Ovary (tissue), 9 donors: ENCODE results near the gene FHAD1. TPM values are rescaled to one million over a fixed set of nuclear protein-coding genes. Genes with fewer than 3 reads are reported as not detected.

ENCODE experiments used
- DNase-seq, 5 donors: peaks; one replicate each; pipeline ENCODE4 v3.0.0-alpha.2; 2019 to 2020
- H3K27ac ChIP-seq, 2 donors: fragments of 200-600 bp; one replicate each; pipeline versions ENCODE4 v1.5.1 to v1.8.0; 2019 to 2022
- H3K27me3 ChIP-seq: fragments of 200-600 bp; one replicate; pipeline ENCODE4 v1.8.0; 2022
- H3K36me3 ChIP-seq: fragments of 200-600 bp; sonication (generic); one replicate; pipeline ENCODE4 v1.5.1; 2019
- H3K4me1 ChIP-seq: one replicate; pipeline ENCODE4 v1.8.1; 2013; ENCODE audit warnings: mild to moderate bottlenecking, moderate library complexity; ENCODE audit not compliant: insufficient read depth
- H3K4me3 ChIP-seq: fragments of 200-600 bp; sonication (generic); one replicate; pipeline ENCODE4 v1.5.1; 2017
- H3K9me3 ChIP-seq, 2 donors: fragments of 200-600 bp in 1 of 2; sonication (generic) in 1 of 2; one replicate each; pipeline versions ENCODE4 v1.5.1 to v1.8.1; 2013 to 2019; ENCODE audit warnings: mild to moderate bottlenecking in 1 of 2, moderate library complexity in 1 of 2
- EP300 ChIP-seq: sonication (generic); formaldehyde crosslinking; IDR thresholded peaks from one replicate; pipeline ENCODE4 v1.6.1; 2017; ENCODE audit warnings: antibody characterized with exemption
- POLR2A ChIP-seq: fragments of 450-650 bp; IDR thresholded peaks from one replicate; pipeline ENCODE4 v1.6.1; 2017; ENCODE audit warnings: antibody characterized with exemption, mild to moderate bottlenecking, moderate library complexity
- WGBS, 3 donors: extraction: QIAGEN DNeasy Blood & Tissue Kit in 1 of 3; methylation state at CpG; one replicate each; pipeline versions ENCODE4 v1.1.5 to v1.1.7; 2013 to 2017; 5-methylcytosine and 5-hydroxymethylcytosine counted together
- intact Hi-C, 4 donors: fragments of 100-400 bp; cut with DNase I; formaldehyde crosslinking; loops; one replicate each; pipeline versions ENCODE4 v1.11.0 to v1.15.1; 2022 to 2023
- polyA plus RNA-seq, 2 donors: library from polyadenylated mRNA; stranded (reverse); fragments of 200-250 nt in 1 of 2; fragments of 350-450 nt in 1 of 2; fragmentation: Illumina TruSeq in 1 of 2; extraction: RNeasy Lipid Tissue Mini Kit (QIAGEN cat#74804) in 1 of 2; gene quantifications; one replicate each; pipeline ENCODE4 v1.2.3, GENCODE V29; 2013 to 2014
- total RNA-seq, 7 donors: library from RNA; depleted of rRNA in 2 of 7; stranded (reverse); fragments of >200 nt in 2 of 7; fragmentation: NEBNext Ultra II Directional in 3 of 7; extraction: Animal tissue kit (Norgen Biotek cat#: 25700) in 3 of 7; gene quantifications; one replicate each; pipeline versions ENCODE4 v1.1.0 to v1.2.4, GENCODE V29; 2016 to 2023
- TF ChIP-seq, protein P1 (sequence below), 3 donors: fragments of 450-650 bp in 2 of 3; fragments of 200-600 bp in 1 of 3; IDR thresholded peaks; one replicate each; pipeline versions ENCODE4 v1.5.1 to v1.8.0; 2016 to 2022; ENCODE audit warnings: antibody characterized with exemption in 3 of 3, mild to moderate bottlenecking in 1 of 3
- donor health status: DM: no; HTN: no; CAD: no; lungs with moderate emphysema.
- donor health status: DM: no; HTN: no; CAD: no.
- donor health status: Bipolar disorder and iron deficiency.
- donor health status: DM: yes; HTN: yes; CAD: no.
- donor health status: DM: no; HTN: no; CAD: no.
- donor health status: DM: yes; HTN: yes; CAD: no.

The FHAD1 gene
- total and polyA plus RNA-seq, 9 donors = 0.40 to 23.0 (median 1.4) TPM

DNA sequence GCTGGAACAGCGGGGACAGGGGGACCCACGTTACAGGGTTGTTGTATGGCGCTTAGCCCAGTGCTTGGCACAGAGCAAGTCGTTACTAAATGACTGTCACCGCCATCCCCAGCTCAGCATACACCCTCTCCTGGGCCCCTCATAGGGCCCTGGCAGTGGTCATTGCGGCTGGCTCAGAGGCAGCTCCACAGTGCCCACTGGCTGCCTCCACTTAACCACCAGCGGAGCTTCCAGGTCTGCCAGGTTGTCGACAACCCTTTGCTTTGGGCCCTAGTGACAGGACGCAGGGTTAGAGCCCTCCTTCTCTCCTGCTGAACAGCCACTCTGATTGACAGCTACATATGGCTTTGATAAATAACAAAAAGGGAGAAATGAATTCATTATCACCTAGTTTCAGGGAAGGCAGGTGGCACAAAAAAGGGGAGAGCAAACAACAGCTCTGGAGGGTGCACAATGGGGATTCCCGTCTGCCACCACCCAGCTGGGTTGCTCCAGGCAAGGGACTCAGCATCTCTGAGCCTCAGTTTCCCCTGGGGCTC is 167.5 kb downstream of the FHAD1 start:
- Histone ChIP-seq H3K27ac (no peak overlapping the region), H3K27me3 (no peaks in the 10 kb centered on the region), H3K9me3 (no peaks in the 10 kb centered on the region), H3K4me1 (peaks cover 15% of the 10 kb centered on the region), H3K4me3 (no peak overlapping the region), H3K36me3 (no peaks in the 10 kb centered on the region)
- DNase-seq = no peak
- TF ChIP-seq POLR2A = no peak
- WGBS, 3 donors = 93 to 97% (median 93%) methylated on average over 10 of the region's 10 CpGs
- intact Hi-C loops = no loop called here

DNA sequence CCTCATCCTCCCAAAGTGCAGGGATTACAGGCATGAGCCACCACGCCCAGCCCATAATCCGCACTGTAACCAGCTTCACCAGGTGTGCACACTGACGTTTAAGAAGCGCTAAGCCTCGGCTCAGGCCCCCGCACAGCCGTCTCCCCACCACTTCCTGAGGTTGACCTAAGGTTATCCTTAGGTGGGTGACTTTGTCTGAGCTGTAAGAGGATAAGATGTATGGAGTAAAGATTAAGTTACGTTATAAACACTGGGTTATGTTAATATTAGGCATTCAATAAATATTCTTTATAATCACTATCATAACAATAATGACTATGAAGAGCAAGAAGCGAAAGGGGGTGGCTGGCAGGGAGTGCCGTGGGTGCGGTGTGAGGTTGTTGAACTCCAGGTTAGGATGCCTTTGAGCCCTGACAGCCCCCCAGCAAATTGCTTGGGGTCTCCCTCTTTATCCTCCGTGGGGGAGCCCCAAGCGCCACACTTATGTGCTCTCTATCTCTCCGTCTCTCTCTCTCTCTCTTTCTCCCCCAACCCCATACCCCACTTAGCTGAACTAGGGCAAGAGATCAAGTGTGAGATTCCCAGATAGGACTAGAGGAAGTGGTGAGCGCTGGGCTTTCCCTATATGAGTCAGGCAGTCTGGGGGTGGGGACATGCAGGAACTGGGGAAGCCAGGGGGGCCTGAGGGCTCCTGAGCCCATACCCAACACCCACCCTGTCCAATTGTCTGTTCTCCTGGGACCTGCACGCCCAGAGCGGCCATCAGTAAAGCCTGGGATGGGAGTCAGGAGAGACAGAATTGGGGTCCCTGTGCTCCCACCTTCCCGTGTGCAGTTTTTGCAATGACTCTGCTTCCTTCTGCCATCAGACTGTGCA is 170.3 kb downstream of the FHAD1 start:
- no peak for DNase-seq
- Histone ChIP-seq H3K9me3 (no peaks in the 10 kb centered on the region), H3K27ac (no peak overlapping the region), H3K36me3 (no peaks in the 10 kb centered on the region), H3K4me3 (no peak overlapping the region), H3K27me3 (no peaks in the 10 kb centered on the region), H3K4me1 (peaks cover 9% of the 10 kb centered on the region)
- intact Hi-C loops = no loop called here
- no peak for TF ChIP-seq EP300
- TF ChIP-seq POLR2A = no peak
- TF ChIP-seq, protein P1, sequence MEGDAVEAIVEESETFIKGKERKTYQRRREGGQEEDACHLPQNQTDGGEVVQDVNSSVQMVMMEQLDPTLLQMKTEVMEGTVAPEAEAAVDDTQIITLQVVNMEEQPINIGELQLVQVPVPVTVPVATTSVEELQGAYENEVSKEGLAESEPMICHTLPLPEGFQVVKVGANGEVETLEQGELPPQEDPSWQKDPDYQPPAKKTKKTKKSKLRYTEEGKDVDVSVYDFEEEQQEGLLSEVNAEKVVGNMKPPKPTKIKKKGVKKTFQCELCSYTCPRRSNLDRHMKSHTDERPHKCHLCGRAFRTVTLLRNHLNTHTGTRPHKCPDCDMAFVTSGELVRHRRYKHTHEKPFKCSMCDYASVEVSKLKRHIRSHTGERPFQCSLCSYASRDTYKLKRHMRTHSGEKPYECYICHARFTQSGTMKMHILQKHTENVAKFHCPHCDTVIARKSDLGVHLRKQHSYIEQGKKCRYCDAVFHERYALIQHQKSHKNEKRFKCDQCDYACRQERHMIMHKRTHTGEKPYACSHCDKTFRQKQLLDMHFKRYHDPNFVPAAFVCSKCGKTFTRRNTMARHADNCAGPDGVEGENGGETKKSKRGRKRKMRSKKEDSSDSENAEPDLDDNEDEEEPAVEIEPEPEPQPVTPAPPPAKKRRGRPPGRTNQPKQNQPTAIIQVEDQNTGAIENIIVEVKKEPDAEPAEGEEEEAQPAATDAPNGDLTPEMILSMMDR (IDR thresholded peaks at IDR 0.05) = no peak
- WGBS, 3 donors = 87 to 91% (median 89%) methylated on average over 18 of the region's 18 CpGs

DNA sequence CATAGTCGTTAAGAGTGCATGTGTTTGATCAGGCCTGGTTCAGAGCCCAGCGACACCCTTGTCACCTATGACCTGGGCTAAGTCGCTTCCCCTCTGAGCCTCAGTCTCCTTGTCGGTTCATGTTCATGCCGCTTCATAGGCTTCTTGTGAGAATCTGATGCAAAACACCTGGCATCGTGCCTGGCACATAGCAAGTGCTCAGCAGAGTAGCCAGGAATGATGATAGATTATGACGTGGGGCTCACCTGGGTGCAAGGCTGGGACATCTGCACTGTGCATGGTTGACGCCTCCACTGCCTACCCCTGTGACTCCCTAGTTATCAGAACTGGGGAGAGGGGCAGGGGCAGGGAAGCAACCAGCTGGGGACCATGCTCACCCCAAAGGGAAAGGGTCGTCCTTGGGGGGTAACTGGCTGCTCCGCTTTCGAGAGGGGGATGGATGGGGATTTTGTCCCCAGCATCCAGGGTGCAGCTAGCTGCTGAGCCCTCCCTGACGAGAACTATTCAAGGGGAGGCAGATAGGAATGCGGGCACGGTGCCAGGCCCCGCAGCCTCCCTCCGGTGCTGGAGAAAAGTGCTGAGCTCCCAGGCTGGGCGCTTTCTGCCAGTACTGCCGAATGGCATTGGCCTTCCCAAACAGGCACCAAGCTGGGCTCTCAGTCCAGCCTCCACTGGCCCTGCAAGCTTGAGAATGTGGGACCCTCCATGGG is 171.9 kb downstream of the FHAD1 start:
- intact Hi-C loops = no loop called here
- 66 to 70% (median 66%) methylated on average over 18 of the region's 18 CpGs for WGBS, 3 donors
- peaks cover 9% of the 10 kb centered on the region for H3K4me1 ChIP-seq

DNA sequence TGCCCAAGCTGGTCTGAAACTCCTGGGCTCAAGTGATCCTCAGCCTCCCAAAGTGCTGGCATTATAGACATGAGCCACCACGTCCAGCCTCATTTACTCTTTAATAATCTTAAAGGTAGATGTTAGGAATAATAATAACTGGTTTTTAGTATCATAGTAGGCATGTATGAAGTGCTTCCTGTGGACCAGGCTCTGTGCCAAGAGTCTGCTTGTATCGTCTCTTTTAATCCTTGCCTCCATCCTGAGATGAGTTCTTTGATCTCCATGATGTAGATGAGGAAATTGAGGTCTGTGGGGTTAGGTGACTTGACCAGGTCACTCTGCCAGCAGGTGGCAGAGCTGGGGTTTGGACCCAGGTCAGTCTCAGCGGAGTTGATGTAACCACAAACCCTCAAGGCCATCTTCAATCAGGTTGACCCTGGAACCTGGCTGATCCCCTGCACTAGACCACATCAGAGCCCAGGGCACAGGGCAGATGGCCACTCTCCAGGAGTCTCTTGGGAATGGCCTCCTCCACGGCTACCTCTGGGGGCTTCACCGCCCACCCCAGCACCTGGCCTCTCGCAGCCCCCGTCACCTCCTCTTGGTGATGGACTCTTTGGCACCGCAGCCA is 173.9 kb downstream of the FHAD1 start:
- H3K27ac ChIP-seq = no peak overlapping the region

More for the DNA sequence above, 171.9 kb downstream of the FHAD1 start:
- Histone ChIP-seq H3K9me3 (no peaks in the 10 kb centered on the region), H3K27me3 (no peaks in the 10 kb centered on the region), H3K27ac (no peak overlapping the region), H3K4me3 (no peak overlapping the region), H3K36me3 (no peaks in the 10 kb centered on the region)
- TF ChIP-seq EP300 = no peak
- TF ChIP-seq, protein P1 (IDR thresholded peaks at IDR 0.05) = no peak
- DNase-seq = no peak

More for the DNA sequence above, 173.9 kb downstream of the FHAD1 start:
- Histone ChIP-seq H3K36me3 (no peaks in the 10 kb centered on the region), H3K9me3 (no peaks in the 10 kb centered on the region), H3K27me3 (no peaks in the 10 kb centered on the region), H3K4me3 (no peak overlapping the region), H3K4me1 (peaks cover 8% of the 10 kb centered on the region)
- intact Hi-C loops = loop anchor here in 2 of 4 donors (10.0 kb wide), 2 partner anchors 286 to 296 kb away; no protein-coding TSS in a partner anchor
- TF ChIP-seq POLR2A = no peak
- TF ChIP-seq, protein P1 (IDR thresholded peaks at IDR 0.05) = no peak
- no peak for TF ChIP-seq EP300
- no peak for DNase-seq
- 66 to 78% (median 75%) methylated on average over 8 of the region's 8 CpGs for WGBS, 3 donors
